Measurements from ENCODE around the gene OSGEPL1.

- TF ChIP-seq EZH2phosphoT487 (IDR thresholded peaks at IDR 0.05; ENCODE audit: insufficient read depth, low read depth): no peak
- no peak for TF ChIP-seq EZH2 (IDR thresholded peaks at IDR 0.05; ENCODE audit: insufficient read depth, poor library complexity, severe bottlenecking)
Measured at GRCh38 chr2:189803431-189803830, 40.8 kb upstream of the OSGEPL1 start.
